HG03097 (cell line): ENCODE measurements around the gene TRIO.

Experiments
- ATAC-seq: cut with Tn5 transposase; IDR thresholded peaks from one replicate; pipeline ENCODE4 v1.9.1; 2021; ENCODE audit not compliant: unreplicated experiment, low FRiP score

Gene TRIO

DNA sequence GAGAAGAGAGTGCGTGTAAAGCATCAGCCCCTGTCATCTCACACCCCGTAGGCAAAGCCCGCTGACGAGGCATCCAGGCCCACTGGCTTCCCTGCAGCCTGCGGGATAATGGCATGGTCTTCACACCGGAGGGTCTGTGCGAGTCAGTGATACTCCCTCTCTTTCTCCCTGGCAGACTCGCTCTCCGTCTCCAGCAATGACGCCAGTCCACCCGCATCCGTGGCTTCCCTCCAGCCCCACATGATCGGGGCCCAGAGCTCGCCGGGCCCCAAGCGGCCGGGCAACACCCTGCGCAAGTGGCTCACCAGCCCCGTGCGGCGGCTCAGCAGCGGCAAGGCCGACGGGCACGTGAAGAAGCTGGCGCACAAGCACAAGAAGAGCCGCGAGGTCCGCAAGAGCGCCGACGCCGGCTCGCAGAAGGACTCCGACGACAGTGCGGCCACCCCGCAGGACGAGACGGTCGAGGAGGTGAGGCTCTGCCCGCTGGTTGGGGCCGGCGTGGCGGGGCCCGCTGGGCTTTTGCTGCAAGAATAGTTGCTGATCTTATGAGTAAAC, 317.8 kb downstream of the TRIO start:
- no peak for ATAC-seq

DNA sequence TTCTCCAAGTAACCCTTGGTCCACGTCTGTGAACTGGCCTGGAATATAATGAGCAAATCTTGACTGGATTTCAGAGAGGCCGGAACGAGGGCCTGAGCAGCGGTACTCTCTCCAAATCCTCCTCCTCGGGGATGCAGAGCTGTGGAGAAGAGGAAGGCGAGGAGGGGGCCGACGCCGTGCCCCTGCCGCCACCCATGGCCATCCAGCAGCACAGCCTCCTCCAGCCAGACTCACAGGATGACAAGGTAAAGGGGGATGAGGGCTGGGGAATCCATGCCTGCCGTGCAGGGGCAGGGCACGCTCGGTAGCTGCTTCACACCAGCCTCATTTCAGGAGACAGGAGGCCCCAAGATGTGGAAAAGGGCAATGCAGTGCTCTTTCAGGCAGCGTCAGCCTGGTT, 319.5 kb downstream of the TRIO start:
- no peak for ATAC-seq

DNA sequence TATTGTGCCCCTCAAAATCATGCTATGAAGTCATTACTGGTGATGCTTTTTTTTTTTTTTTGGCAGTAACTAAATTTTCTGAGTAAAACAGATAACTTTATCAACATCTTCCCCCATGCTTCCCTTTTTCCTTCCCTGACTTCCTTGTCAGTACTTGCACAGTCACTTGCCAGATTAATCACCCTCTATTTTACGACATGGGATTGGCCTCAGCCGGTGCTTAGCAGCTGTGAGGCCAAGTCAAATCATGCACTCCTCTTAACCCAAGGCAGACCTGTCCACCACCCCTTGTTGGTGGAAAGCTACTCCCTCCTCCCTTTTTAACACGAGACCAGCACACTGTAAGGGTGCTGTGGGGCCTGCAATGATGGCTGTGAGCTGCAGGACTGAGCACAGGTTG, 320.5 kb downstream of the TRIO start:
- ATAC-seq = no peak

DNA sequence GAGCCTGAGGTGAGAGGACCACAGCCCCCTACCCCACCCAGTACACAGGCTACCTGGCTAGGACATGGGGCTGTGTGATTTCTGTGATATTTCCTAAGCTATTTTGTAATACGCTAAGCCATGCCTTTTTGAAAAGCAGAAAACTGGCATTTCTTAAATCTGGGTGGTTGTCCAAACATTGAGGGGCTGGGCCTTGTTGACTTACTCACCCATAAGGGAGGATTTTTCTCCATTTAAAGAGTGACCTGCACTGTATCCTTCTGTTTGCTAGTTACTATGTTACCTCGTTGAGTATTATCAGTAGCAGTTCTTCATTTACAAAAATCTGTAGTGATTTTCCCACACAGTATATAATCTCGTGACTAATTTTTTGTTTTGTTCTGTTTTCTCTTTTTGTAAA, 321.0 kb downstream of the TRIO start:
- ATAC-seq = no peak

DNA sequence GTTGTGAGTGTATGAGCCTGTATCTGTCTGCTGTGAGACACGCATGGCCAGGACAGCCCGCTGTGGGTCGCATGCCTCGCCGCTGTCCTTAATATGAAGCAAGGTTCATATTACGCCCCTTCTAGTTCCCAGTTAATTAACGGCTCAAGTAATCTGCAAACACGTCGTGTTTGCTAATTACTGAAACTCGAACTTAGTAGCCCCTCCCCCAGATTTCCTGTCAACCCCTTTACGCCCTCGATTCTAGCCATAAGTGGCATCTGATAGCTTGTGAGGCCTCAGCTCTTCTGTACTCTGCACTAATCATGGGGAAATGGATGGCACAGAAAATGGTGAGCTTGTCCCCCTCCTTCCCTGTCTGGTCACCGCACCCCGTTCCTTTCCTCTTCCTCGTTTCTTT, 321.5 kb downstream of the TRIO start:
- ATAC-seq = no peak

DNA sequence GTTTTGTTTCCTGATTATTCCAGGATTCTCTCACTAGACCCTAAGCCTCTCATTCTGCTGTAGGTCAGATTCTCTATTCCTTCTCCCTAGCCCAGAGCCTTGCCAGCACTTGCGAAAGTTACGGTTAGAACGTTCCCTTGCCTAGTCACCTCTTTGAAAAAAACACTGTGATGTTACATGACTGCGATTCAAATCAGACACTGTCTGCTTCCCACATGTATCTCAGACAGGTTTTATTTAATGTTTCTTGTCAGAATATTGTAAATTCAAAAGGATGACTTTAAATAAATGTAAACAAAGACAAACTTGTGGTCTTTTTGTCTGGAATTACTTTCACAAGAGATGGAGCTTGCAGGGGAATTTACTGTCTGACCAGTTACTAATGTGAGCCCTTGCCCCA, 322.0 kb downstream of the TRIO start:
- ATAC-seq = no peak

DNA sequence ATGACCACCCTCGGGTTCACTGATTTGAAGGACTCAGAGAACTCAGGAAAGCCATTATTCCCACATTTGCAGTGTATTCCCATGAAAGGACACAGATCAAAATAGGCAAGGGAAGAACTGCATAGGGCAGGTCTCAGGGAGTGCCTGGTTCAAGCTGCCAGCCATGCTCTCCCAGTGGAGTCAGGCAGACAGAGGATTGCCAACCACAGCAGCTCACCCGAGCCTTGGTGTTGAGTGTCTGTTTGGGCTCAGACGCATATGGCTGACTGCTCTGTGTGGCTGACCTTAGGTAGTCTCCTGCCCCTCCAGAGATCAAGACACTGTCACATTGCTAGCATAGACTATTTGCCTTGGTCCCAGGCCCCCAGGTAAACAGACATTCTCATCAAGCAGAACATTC, 322.6 kb downstream of the TRIO start:
- ATAC-seq = no peak

DNA sequence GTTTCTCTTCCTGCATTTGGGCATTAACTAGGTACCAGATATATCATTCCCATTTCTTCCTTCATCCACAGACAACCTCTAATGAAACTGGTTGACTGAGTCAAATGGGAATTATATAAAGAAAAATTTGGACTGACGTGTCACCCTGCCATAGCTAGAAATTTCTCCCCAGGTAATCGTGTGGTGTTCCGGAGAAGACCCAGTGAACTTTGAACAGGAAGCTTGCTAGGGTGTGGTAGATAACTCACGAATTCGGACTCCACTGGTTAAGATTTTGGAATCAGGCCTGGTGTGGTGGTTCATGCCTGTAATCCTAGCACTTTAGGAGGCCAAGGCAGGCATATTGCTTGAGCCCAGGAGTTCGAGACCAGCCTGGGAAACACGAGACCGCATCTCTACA, 324.1 kb downstream of the TRIO start:
- ATAC-seq = no peak

DNA sequence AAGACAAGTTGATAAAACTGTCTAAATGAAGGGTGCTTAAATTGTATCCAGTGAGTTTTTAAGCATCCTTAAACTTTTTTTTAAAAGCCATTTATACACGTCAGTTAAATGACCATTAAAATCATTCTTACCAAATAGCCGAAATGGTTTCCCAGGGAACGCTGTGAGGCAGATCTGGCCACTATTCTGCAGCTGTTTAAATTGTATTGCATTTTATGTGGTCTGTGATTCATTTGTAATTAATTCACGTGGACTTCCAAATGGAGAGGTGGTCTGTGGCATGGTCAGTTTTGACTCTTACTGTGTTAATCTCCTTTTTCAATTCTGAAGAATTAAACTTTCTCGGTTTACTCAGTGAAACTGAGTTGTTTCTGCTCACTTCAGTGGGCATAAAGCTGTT, 324.7 kb downstream of the TRIO start:
- ATAC-seq = no peak

DNA sequence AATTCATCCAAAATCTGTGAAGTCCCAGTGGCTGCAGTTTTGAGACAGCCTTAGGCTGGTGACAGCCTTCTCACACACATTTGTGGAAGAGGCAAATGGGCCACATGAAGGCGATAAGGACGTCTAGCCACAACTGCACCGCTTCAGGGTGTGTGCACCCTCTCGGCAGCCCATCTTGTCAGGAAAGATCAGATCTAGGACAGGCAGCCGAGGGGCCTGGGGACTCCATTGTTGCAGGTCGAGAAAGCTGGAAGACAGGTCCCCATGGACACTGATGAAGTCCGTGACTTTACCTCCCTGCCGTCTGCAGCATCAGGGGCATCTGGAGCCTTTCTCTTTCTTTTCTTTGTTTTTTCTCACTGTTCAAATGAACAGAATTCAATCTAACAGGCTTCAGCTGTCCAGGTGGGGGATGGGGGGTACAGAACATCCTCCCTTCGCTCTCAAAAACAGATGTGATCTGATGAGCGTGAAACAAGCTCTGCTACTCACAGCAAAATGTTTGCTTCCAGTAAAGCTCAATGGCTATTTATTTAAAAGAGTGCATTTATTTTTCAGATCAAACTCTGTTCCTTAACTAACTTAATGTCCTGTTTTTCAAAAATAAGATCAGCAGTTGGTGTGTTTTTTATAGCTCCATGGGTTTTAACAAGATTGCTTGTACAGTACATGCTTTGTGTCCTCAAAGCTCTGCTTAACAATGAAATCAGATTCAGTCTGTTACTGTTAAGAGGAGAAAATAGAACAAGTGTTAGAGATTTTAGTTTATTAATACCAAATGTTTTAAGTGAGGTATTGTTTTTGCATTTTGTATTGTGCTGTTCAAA, 326.6 kb downstream of the TRIO start:
- no peak for ATAC-seq

DNA sequence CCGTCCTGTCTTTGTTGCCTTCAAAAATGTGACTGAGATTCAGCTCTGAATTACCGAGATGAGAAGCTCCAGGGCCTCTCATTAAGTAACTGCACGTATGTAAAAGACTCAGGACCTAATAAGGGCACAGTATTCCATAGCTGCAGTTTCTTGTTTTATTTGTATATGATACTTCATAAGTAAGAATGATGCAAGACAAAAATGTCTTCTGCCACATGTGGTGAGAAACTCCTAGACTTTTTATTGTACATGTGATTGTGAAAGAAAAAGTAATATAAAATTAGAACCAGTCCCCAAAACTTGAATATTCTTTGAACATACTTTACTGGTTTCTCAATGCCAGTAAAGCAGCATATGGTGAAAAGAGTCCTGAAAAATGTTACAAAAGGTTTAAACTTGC, 328.4 kb downstream of the TRIO start:
- ATAC-seq = no peak

DNA sequence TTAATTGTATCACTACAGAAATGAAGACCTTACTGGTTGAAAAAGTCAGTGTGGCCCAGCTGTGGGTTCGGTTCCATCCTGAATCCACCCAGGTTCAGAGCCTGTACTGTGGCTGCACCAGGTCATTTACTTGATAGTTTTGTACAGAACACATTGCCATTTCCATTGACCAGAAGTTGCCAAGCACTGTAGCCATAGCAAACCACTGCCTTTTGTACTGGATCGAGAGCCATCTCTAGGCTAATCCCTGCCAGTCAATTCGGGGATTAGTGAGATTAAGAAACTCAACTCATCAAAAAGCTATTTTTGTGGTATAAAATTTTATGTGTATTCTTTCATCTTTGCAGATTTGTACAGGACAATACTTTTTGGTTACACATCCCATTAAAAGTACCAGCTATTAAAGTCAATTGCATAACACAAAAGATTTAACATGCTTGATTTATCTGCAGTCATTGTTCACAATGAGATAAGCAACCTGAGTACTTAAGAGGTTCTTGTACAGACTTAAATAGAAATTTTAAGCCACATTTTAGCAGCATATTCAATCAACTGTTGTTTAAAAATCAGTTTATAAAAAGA, 329.9 kb downstream of the TRIO start:
- no peak for ATAC-seq

DNA sequence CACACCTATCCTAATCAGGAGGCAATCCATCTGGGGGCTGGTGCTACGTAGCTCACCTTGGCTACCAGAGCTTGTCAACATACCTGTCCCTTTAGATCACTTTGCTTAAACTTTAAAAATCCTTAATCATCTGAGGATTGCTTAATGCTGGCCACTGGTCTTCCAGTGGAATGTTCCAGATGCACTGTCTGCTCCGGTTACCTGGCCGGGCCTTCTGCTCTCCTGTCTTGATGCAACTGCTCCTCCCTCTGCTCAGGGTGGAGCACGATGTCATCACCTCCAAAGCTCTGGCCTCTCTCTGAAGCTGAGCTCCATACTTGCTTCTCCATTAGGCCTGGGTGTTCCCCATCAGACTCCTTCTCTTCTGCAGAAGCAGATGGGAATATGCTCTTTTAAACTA, 331.9 kb downstream of the TRIO start:
- no peak for ATAC-seq

DNA sequence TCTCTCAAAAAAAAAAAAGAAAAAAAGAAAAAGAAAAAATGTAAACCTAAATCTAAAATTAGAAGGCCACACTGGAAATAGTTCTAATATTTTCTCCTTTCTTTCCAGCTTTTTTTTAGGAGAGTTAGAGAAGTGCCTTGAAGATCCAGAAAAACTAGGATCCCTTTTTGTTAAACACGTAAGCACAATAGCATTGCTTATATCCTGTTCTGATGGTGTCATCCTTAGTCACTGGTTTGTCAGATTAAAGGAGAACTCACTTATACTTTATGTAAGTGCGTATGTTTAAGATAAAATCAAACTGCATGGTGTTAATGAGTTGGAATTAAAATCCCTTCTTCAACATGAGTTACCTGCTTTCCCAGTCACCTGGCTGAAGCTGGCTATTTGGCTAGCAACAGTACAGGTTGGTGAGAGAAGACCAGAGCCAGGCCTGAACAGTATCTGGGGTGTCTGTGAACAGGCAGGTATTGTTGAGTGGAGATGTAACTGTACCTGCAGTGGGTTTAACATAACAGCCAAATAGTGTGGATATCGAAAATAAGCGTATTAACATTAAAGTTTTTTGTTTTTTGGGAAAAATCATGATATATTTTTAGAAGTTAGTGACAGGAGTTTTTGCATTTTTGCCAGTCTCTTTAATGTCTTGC, 333.8 kb downstream of the TRIO start:
- ATAC-seq = no peak

DNA sequence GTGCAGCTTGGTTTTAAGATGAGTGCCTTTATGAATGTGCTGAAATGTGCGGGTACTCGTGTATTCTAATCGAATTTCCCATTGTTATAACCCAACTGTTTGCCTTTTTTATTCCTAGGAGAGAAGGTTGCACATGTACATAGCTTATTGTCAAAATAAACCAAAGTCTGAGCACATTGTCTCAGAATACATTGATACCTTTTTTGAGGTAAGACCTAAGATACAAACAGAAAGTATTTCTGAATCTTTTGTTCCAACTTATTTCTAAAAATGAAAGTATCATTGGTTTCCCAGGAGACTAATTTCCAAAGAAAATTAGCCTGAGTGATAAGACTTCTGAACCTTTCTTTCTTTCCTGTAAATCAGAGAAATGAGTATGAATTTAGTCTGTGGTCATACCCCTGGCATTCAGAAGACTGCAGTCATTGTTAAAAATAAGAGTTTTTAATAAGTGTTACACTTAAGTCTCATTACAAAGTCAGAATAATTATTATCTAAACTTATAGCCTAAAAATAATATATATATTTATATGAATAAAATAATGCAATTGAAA, 336.1 kb downstream of the TRIO start:
- no peak for ATAC-seq

DNA sequence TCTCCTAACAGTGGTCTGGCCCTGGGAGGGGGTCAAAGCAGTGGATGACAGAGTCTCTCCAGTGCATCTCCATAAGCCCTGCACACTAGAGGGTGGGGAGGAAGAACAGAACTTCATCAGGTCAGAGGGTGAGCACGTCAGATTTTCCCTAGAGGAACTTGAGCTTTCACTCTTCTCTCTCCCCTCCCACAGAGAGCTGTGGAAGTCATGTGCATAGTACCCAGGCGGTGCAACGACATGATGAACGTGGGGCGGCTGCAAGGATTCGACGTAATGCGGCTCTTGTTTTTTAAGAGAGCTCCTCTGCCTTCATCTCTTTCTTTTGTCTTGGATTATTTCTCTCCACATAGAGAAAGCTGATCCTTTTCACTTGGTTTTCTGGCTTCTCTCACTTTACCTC, 338.2 kb downstream of the TRIO start:
- ATAC-seq = no peak

DNA sequence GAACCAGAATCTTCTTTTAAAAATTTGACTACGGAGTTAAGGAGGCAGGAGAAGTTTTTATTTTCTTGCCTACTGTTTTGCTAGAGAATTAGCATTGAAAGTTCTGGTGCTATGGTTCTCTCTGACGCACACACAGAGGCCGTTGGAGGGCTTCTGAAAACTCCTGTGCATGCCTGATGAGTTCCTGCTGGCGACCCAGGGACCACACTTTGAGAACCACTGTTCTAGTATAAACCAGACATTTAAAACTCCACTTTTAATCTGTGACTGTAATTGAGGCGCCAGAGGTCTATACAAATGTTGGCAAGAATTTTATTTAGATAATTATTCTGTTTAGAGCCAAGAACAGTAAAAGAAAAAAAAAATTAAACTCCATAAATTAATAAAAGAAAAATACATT, 338.9 kb downstream of the TRIO start:
- ATAC-seq = no peak

DNA sequence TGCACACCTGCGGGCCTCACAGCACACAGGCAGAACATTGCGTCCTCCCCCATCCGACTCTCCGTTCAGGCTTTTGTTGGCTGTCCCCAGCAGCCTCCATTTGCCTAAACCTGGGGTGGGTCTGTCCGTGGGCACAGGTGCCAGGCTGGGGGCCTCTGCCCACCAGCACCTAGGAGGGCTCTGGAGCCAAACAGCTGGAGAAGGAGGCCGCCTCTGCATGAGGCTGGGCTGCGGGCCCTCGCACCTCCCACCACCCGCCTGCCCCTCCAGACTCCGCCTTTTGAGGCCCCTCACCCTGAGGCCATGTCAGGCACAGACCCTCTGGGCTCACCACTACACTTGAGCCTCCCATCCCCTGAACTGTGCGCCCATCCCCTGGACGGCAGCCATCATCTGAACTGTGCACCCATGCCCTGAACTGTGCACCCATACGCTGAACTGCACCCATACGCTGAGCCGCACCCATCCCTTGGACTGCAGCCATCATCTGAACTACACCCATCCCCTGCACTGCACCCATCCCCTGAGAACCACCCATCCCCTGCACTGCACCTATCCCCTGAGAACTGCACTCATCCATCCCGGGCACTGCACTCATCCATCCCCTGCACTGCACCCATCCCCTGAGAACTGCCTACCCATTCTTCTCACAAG, 340.5 kb downstream of the TRIO start:
- no peak for ATAC-seq

DNA sequence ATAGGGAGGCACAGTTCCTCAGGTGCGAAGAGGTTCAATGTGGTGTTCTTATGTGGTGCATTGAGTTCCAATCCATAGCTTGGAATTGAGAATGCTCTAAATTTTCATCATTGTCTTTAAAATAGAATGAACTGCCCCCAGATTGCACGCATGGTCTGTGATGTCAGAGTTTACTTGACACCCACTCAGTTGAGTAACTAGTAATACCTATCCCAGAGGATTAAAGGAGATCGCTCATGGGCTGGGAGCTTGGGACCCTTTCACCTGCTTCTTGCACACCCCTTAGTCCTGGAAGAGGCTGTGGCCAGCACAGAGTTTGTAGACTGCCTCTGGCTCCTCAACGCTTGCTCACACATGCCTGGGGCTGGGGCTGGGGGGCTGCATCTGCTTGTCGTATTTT, 343.3 kb downstream of the TRIO start:
- ATAC-seq = no peak

DNA sequence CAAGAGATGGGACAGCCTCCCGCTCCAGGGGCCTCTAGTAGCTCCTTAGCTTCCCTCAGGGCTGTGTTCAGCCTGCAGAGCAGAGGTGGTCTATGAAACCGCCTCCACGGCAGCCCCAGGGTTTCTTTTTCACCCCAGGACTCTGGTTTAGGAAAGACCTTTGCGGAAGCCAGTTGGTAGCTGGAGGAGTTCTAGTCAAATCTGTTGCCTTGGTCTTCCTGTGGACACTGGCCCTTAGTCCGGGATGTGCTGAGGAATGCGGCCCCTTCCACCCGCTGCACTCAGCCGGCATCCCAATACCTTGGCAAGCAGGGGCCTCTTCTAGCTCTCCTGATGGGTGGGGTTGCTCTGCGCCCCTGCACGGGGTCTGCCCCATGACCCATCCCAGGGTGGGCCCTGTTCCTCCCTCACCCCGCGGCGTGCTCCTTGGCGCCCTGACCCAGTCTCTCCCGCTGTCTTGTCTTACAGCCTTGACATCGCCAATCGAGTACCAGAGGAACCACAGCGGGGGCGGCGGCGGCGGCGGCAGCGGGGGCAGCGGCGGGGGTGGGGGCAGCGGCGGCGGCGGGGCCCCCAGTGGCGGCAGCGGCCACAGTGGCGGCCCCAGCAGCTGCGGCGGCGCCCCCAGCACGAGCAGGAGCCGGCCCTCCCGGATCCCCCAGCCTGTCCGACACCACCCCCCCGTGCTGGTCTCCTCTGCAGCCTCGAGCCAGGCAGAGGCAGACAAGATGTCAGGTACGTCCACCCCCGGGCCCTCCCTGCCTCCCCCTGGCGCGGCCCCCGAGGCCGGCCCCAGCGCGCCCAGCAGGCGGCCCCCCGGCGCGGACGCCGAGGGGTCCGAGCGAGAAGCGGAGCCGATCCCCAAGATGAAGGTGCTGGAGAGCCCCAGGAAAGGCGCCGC, 344.1 kb downstream of the TRIO start:
- ATAC-seq = no peak
